DOHH2 (cell line): ENCODE data around the gene CTDSP1.

Source experiments
- CTCF ChIP-seq: fragments of 200-600 bp; sonication (generic); IDR thresholded peaks from one replicate; pipeline ENCODE4 v1.5.1; 2014; ENCODE audit warnings: antibody characterized with exemption, mild to moderate bottlenecking, low read depth, low read length; ENCODE audit not compliant: poor library complexity, severe bottlenecking
- EZH2phosphoT487 ChIP-seq: fragments of 200-600 bp; sonication (generic); IDR thresholded peaks from 2 replicates; pipeline ENCODE4 v1.6.1; 2017; ENCODE audit warnings: borderline replicate concordance, mild to moderate bottlenecking, antibody characterized with exemption, low read length, moderate library complexity, mixed read lengths

GRCh38 chr2:218386505-218387368, 12.9 kb upstream of the CTDSP1 start:
- TF ChIP-seq CTCF (no peak), EZH2phosphoT487 (no peak)
